Stimulated activated naive CD8-positive, alpha-beta T cell treated with anti-CD3 and anti-CD28 coated beads, Interleukin-15, Interleukin-2, amounts not matched to agents 100 ng/mL and 50 ng/mL, for 24 hours (primary cell): ENCODE results near the gene HPDL.

Source experiments
- H3K27ac Mint-ChIP-seq: one replicate; pipeline ENCODE4 v1.8.0; 2021; ENCODE audit warnings: mild to moderate bottlenecking, mixed read lengths
- H3K27me3 Mint-ChIP-seq: one replicate; pipeline ENCODE4 v1.8.0; 2021; ENCODE audit warnings: mixed read lengths
- H3K36me3 Mint-ChIP-seq: one replicate; pipeline ENCODE4 v1.8.0; 2021; ENCODE audit warnings: low read depth, mixed read lengths
- H3K4me1 Mint-ChIP-seq: one replicate; pipeline ENCODE4 v1.8.0; 2021; ENCODE audit warnings: low read depth, mixed read lengths
- H3K4me3 Mint-ChIP-seq: one replicate; pipeline ENCODE4 v1.8.0; 2021; ENCODE audit warnings: mild to moderate bottlenecking, mixed read lengths
- H3K9me3 Mint-ChIP-seq: one replicate; pipeline ENCODE4 v1.8.0; 2021; ENCODE audit warnings: mixed read lengths

Gene HPDL

GRCh38 chr1:45305231-45305630 lies 21.5 kb upstream of the HPDL start:
- H3K4me1 Mint-ChIP-seq, result peaks cover 51% of the 10 kb centered on the region
- peak overlapping the region; percentile 96 for H3K27ac Mint-ChIP-seq
- H3K36me3 Mint-ChIP-seq, result no peaks in the 10 kb centered on the region
- H3K9me3 Mint-ChIP-seq, result no peaks in the 10 kb centered on the region
- peak overlapping the region; percentile 91 for H3K4me3 Mint-ChIP-seq
- H3K27me3 Mint-ChIP-seq, result no peaks in the 10 kb centered on the region

GRCh38 chr1:45306319-45306718 lies 20.4 kb upstream of the HPDL start:
- H3K4me3 Mint-ChIP-seq, result peak overlapping the region; percentile 62
- H3K27ac Mint-ChIP-seq, result peak overlapping the region; percentile 96
- no peaks in the 10 kb centered on the region for H3K36me3 Mint-ChIP-seq

GRCh38 chr1:45306905-45307304 lies 19.8 kb upstream of the HPDL start:
- Mint-ChIP-seq H3K4me1 (peaks cover 48% of the 10 kb centered on the region), H3K9me3 (no peaks in the 10 kb centered on the region), H3K27me3 (no peaks in the 10 kb centered on the region), H3K27ac (peak overlapping the region; percentile 96), H3K4me3 (peak overlapping the region; percentile 62), H3K36me3 (no peaks in the 10 kb centered on the region)

More at GRCh38 chr1:45306319-45306718, 20.4 kb upstream of the HPDL start:
- no peaks in the 10 kb centered on the region for H3K27me3 Mint-ChIP-seq
- H3K9me3 Mint-ChIP-seq, result no peaks in the 10 kb centered on the region
- H3K4me1 Mint-ChIP-seq, result peaks cover 51% of the 10 kb centered on the region

GRCh38 chr1:45314266-45314665 lies 12.4 kb upstream of the HPDL start:
- Mint-ChIP-seq H3K9me3 (no peaks in the 10 kb centered on the region), H3K27ac (no peak overlapping the region), H3K4me1 (no peaks in the 10 kb centered on the region), H3K27me3 (no peaks in the 10 kb centered on the region), H3K36me3 (no peaks in the 10 kb centered on the region), H3K4me3 (no peak overlapping the region)

GRCh38 chr1:45317166-45317565 lies 9.5 kb upstream of the HPDL start:
- H3K4me1 Mint-ChIP-seq, result no peaks in the 10 kb centered on the region
- H3K27ac Mint-ChIP-seq, result no peak overlapping the region

GRCh38 chr1:45319761-45320160 lies 6.9 kb upstream of the HPDL start:
- no peaks in the 10 kb centered on the region for H3K4me1 Mint-ChIP-seq
- no peak overlapping the region for H3K27ac Mint-ChIP-seq
- H3K9me3 Mint-ChIP-seq, result no peaks in the 10 kb centered on the region
- no peaks in the 10 kb centered on the region for H3K36me3 Mint-ChIP-seq
- no peak overlapping the region for H3K4me3 Mint-ChIP-seq
- H3K27me3 Mint-ChIP-seq, result no peaks in the 10 kb centered on the region

More at GRCh38 chr1:45317166-45317565, 9.5 kb upstream of the HPDL start:
- Mint-ChIP-seq H3K4me3 (no peak overlapping the region), H3K36me3 (no peaks in the 10 kb centered on the region), H3K9me3 (no peaks in the 10 kb centered on the region), H3K27me3 (no peaks in the 10 kb centered on the region)

GRCh38 chr1:45321444-45321843 lies 5.3 kb upstream of the HPDL start:
- Mint-ChIP-seq H3K4me3 (no peak overlapping the region), H3K36me3 (no peaks in the 10 kb centered on the region), H3K9me3 (no peaks in the 10 kb centered on the region), H3K27ac (no peak overlapping the region), H3K27me3 (no peaks in the 10 kb centered on the region), H3K4me1 (peaks cover 10% of the 10 kb centered on the region)

GRCh38 chr1:45322486-45323040 lies 4.1 kb upstream of the HPDL start:
- no peak overlapping the region for H3K27ac Mint-ChIP-seq
- H3K9me3 Mint-ChIP-seq, result no peaks in the 10 kb centered on the region
- H3K27me3 Mint-ChIP-seq, result no peaks in the 10 kb centered on the region
- H3K36me3 Mint-ChIP-seq, result no peaks in the 10 kb centered on the region
- no peak overlapping the region for H3K4me3 Mint-ChIP-seq
- H3K4me1 Mint-ChIP-seq, result peaks cover 12% of the 10 kb centered on the region

- peak overlapping the region; percentile 84 for H3K27ac Mint-ChIP-seq
- H3K9me3 Mint-ChIP-seq, result no peaks in the 10 kb centered on the region
- peak overlapping the region; percentile 87 for H3K4me3 Mint-ChIP-seq
- peaks cover 25% of the 10 kb centered on the region for H3K4me1 Mint-ChIP-seq
- no peaks in the 10 kb centered on the region for H3K27me3 Mint-ChIP-seq
- peaks cover 30% of the 10 kb centered on the region for H3K36me3 Mint-ChIP-seq
These were observed 716 bp upstream of the HPDL start for GRCh38 chr1:45325851-45326506.

GRCh38 chr1:45327644-45328515 lies 1.2 kb downstream of the HPDL start:
- Mint-ChIP-seq H3K4me3 (peak overlapping the region; percentile 87), H3K27ac (peak overlapping the region; percentile 83), H3K9me3 (no peaks in the 10 kb centered on the region), H3K27me3 (no peaks in the 10 kb centered on the region), H3K4me1 (peaks cover 25% of the 10 kb centered on the region), H3K36me3 (peaks cover 32% of the 10 kb centered on the region)

- Mint-ChIP-seq H3K27ac (peak overlapping the region; percentile 84), H3K27me3 (no peaks in the 10 kb centered on the region)
These were observed 2.0 kb downstream of the HPDL start for GRCh38 chr1:45328680-45329079.

GRCh38 chr1:45329445-45329844 lies 2.8 kb downstream of the HPDL start:
- Mint-ChIP-seq H3K27me3 (no peaks in the 10 kb centered on the region), H3K36me3 (peaks cover 41% of the 10 kb centered on the region), H3K27ac (peak overlapping the region; percentile 34), H3K9me3 (no peaks in the 10 kb centered on the region), H3K4me1 (peaks cover 28% of the 10 kb centered on the region), H3K4me3 (peak overlapping the region; percentile 56)

More at GRCh38 chr1:45328680-45329079, 2.0 kb downstream of the HPDL start:
- H3K4me1 Mint-ChIP-seq, result peaks cover 25% of the 10 kb centered on the region
- peaks cover 33% of the 10 kb centered on the region for H3K36me3 Mint-ChIP-seq
- H3K4me3 Mint-ChIP-seq, result peak overlapping the region; percentile 87
- no peaks in the 10 kb centered on the region for H3K9me3 Mint-ChIP-seq

- H3K4me1 Mint-ChIP-seq, result peaks cover 21% of the 10 kb centered on the region
- no peak overlapping the region for H3K27ac Mint-ChIP-seq
- no peaks in the 10 kb centered on the region for H3K9me3 Mint-ChIP-seq
- no peaks in the 10 kb centered on the region for H3K27me3 Mint-ChIP-seq
- H3K36me3 Mint-ChIP-seq, result peaks cover 44% of the 10 kb centered on the region
- H3K4me3 Mint-ChIP-seq, result no peak overlapping the region
These were observed 5.0 kb downstream of the HPDL start for GRCh38 chr1:45331436-45332345.

GRCh38 chr1:45332346-45332720 lies 5.6 kb downstream of the HPDL start:
- peaks cover 21% of the 10 kb centered on the region for H3K4me1 Mint-ChIP-seq
- H3K36me3 Mint-ChIP-seq, result peaks cover 45% of the 10 kb centered on the region
- H3K9me3 Mint-ChIP-seq, result no peaks in the 10 kb centered on the region
- no peak overlapping the region for H3K27ac Mint-ChIP-seq
- no peak overlapping the region for H3K4me3 Mint-ChIP-seq
- H3K27me3 Mint-ChIP-seq, result no peaks in the 10 kb centered on the region
